ENCODE measurements around the gene RTL9.
"Not testable (repeated sequence)": the region's sequence is repeated elsewhere in the genome, so short reads cannot be mapped to it uniquely, and the experiment has no call there.

Gene RTL9

DNA sequence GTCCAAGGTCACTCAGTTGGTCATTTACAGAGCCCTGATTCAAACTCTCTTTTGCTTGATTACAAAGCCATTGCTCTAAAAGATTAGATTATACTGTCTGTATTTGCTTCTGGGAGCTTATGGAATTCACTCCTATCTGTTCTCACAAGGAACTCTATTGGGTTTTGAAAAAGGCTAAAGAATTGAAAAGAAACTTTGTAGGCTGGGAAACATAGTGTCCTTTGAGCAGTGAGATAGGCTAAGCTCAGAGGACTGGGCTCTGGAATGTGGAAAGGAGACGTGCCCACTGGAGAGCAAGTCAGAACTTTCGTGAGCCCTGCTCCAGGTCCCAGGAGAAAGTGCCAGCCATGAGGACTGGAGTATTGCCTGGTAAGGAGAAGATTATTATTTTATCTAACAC is at the start of gene RTL9:
TSS of gene RTL9 (plus strand) at position 301 of the 400 bp plus-strand sequence. CDS start 91,770 bp downstream, outside the sequence.
- no peak for DNase-seq (ENCODE audit: low read depth)

DNA sequence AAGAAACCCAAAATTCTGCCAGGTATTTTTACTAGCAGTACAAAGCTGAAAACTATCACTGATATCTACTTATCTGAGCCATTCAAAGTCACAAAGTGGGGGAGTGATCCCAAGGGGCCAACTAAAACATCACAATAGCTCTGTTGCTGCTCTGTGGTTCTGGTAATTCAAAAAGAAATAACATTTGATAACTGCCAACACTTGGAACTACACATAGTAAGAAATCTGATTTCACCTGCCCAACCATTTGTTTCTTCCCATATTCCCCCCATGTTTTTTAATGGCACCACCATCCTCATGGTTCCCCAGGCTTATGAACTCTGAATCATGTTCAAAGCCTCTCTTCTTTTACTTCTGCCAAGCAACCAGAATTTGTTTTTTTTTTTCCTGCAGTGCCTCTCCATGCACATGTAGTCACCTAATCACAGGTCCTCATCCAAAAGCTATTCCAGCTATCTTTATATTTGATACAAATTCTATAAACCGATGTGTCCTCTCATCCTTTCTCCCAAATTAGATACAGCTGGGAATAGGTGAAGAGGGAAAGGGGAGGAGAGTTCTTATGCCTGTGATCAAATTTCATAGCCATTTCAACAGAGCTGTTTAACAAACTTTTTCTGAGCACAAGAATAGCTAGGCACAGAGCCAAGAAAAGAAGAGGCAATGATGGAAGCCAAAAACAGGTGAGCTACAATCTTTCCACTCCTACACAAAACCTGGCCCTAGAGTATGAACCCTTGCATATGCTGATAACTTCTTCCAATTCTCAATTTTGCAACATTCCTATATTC is 48.5 kb upstream of the RTL9 start:
- no peak for DNase-seq (ENCODE audit: low read depth)

DNA sequence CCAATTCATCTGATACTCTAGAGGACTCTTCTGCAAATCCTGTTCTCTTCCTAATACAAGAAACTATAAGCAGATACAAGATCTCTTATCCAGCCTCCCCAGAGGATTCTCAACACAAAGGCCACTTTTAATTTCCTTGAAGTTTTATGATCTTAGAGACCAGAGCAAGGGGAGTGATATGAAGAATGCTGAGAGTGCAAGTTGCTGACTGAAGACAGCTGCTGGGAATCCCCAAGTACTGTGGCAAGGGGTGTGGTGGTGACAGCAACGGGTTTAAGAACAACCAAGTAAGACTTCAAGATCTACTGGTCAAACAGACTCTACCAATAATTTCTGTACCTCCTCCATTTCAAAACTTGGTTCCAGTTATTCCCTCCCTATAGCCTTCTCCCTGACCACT is 47.8 kb upstream of the RTL9 start:
- no peak for DNase-seq (ENCODE audit: low read depth)

DNA sequence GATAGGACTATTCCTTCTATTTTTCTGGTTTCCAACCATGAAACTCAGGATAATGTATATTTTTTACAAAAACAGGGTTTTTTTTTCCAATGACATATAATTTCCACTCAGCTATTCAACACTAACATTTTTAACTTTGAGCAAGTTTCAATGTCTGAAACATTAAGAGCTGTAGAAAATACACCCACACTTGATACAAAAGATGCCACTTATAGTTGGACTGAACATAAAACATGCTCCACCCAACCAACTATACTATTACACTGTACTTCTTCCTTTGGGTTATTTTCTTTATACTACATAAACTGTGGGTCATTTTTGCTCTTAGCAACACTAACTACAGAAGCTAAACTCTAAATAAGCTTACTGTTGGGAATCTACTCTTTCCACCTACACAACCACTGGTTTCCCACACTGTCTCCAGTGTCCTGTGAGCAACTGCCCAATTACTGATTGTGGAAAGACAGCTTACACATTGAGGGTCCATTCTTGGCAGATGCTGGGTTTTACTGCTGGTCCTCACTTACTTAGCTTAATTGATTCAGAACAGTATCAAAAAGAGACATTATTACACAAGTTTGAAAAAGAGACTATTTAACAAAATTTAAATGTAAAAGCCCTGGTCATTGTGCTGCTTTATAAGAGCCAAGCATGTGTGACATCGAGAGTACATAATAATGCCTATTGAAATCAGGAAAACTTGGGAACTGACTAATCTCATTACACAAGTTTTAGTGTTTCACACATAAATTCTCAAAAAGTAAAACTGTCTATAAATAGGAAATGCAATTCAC is 47.0 kb upstream of the RTL9 start:
- no peak for DNase-seq (ENCODE audit: low read depth)

DNA sequence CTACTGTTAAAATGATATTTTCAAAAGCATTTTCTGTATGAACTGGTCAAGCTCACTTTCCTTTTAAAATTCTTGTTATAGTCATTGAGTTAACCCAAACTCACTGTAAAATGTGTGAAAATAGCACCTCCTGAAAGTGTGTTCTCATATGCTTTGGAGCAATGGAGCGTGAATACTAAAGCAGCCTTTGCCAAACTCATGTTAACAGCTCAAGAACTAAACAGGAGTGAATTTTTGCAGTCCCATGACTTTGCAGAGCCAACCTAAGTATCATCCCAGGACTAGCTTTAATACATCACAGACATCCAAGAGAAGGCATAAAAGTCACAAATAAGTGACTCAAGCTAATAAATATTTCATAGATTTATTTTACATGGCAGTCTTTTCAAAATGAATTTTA is 43.1 kb upstream of the RTL9 start:
- DNase-seq (ENCODE audit: low read depth) = no peak

DNA sequence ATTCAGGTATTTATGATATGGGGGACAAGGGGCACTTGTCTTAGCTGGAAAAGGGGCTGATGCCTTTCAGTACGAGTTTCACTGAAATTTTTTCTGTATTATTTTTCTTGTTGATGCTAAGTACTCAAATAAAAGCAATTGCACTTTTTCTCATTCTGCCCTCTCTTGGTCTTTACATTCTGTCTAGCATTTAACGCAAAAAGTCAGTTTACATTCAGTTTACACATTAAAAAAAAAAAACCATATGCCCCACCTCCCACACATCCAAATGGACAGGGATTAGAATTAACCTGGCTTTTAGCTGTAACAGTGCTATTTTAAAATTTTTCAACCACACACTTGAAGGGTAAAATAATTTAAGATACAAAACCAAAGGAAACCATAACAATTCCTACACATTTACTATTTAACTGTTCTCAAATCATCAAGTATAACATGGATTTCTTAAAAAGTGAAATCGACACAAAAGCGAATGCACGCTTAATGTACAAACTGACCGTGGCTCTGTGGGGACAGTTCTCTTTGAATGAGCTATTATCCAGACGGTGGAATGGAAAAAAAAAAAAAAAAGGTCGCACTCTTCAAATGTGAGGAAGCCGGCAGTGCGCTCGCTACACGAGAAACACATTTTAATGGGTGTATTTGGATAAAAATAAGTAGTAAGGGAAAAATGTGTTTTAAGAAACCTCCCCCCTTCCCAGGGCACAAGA is 42.1 kb upstream of the RTL9 start:
- DNase-seq (ENCODE audit: low read depth) = no peak

DNA sequence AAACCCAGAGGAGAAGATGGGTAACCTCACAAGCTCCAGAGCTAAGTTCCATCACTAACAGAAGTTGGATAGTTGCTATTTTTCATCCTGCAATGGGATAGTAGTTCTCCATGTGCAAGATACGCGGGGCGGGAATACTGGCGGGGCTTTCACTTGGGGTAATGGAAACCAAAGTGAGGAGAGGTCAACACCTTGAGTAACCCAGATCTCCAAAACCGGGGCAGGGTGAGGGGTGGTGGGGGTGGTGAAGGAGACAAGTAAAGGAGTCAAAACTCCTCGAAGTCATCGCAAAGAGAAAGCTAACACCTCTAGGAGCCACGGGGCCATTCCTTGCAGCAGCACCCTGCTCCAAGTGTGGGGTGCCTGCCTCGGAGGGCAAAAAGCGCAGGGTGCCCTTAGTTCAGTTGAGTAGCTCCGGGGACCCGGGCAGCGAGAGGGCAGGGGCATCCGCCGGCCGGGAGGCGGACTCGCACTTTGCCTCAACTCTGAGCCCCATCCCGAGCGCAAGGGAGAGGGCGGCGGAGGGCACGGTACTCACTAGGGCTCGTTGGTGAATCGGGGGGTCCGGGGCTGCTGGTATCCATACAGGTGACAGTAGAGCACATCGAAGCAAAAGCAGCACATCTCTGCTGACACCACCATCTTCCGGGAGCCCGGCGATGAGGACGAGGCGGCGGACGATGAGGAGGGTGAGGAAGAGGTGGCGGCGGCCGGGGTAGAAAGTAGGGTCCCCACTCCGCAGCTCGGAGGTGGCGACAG is 41.4 kb upstream of the RTL9 start:
- no peak for DNase-seq (ENCODE audit: low read depth)

DNA sequence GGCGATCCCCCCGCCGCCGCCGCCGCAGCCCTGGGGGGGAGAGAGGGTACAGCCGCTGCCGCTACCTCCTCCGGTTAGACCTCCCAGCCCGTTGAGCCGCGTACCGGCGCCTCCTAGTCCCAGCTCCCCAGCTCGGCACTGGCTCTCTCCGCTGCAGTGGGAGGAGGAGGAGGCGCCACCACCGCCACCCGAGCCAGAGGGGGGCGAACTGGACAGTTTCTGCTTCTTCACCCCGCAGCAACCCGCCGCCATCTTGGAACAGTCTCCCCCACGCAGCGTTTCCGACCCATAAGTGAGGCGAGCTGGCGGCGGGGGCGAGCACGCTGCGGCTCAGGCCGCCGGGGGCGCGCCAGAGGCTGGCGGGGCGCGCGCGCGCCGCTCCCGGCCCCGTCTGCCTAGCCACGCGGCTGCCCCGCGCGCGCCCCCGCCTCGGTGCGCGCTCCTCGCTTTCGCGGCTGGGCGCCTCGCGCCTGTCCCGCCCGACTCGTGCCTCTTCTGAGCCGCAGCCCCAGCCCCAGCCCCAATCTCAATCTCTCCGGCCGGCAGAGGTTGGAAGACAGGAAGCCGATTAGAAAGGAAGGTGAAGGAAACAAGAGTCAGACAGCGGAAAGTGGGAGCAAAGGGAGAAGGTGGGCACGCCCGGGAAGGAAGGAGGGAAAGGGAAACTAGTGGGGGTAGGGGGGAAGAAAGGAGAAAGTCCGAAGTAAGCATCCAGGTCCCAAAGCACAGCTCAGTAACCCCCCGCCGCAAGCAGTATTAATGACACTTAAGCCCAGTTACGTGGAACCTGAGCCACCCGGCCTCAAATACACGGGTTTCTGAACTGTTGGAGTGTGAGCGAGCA is 40.6 kb upstream of the RTL9 start, which contains the start of gene AMMECR1:
TSS of gene AMMECR1 (minus strand) at position 266 of the 844 bp plus-strand sequence. CDS start at position 252, 14 bp downstream.
- peak; percentile 59 for DNase-seq (ENCODE audit: low read depth)

DNA sequence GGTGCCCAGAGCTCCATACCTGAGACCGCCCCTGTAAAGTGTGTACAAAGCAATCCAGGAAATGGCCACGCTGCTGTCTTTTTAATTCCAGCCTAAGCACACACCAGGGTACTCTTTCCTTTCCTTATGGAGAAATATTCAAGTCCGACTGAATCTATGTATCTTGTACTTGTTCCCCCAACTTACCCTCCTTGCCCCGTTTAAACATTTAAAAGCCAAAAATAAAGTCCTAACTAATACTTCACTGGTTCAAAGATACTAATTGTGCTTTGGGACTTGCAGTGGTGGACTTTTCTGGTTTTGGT is 40.0 kb upstream of the RTL9 start:
- no peak for DNase-seq (ENCODE audit: low read depth)

DNA sequence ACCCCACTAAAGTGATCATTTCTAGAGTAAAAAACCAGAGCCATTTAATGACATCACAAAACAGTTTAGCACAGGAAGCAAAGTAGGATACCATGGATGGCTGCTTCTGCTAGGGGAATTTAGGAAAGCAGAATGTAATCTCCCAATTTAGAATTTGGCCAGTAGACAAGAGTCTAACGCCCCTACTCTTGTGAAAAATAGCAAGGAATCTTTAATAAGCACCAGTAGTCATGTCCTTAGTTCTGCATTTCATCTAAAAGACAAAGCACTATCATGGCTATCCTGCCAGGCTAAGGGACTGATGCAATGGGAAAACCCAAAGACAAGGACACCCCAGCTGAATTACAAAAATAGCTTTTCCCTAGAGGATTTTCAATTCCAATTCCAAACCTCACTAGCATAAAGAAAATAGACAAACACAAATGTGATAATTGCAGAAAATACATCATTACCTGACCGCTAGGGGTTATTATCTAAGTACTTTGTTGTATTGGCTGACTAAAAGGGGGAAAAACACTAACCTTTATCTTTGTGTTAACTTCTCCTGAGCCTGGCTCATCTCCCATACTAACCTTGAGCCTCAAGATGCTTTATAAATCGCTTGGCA is 38.2 kb upstream of the RTL9 start:
- no peak for DNase-seq (ENCODE audit: low read depth)

DNA sequence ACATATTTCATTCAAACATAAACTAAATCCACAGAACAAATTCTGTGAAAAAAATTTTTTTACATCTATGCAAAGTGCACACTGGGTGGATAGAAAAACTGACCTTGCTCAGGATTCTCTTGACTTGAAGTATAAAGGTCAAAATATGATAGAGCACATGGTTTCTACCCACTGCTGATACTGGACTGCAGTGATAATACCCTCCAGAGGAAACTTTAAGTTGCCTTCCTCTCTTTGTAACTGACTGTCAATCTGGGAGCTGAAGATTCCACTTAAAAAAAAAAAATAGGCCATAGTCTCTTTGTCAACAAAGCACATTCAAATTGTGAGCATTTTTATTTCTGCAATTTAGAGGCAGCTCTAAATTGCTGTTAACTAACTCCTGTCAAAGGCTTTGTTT is 37.6 kb upstream of the RTL9 start:
- DNase-seq (ENCODE audit: low read depth) = no peak

DNA sequence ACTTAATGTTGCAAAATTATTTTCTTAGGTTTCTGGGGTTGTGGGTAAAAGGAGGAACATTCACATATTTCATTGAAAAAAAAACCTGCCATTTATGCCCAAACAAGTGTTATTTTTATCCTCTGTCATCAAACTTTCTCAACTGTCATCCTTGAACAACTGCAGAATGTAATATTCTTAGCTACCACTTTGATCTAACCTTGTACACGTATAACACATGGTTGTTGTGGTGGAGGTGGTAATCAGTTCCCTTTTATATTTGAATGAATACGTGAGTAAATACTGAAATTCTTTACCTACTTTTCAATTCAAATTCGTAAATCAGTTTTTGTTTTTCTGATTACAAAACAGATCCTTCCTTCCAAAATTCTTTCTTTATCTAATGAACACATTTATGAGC is 37.0 kb upstream of the RTL9 start:
- no peak for DNase-seq (ENCODE audit: low read depth)

DNA sequence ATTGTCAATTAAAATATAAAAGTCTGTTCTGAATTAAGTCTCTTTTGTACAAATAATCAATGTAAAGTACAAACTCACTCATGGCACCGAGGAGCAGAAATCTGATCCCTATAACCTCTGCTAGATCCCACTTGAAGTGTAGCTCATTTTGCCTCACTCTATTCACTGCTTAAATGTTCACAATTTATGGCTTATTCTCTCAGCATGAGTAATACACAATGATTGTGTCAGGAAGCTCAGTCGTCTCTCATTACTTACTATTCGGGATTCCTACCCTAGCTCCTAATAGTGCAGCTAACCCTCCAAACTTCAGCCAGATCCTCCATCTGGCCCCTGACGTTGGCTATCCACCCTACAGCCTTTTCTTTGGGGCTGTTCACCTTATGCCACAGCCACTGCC is 36.0 kb upstream of the RTL9 start:
- no peak for DNase-seq (ENCODE audit: low read depth)

DNA sequence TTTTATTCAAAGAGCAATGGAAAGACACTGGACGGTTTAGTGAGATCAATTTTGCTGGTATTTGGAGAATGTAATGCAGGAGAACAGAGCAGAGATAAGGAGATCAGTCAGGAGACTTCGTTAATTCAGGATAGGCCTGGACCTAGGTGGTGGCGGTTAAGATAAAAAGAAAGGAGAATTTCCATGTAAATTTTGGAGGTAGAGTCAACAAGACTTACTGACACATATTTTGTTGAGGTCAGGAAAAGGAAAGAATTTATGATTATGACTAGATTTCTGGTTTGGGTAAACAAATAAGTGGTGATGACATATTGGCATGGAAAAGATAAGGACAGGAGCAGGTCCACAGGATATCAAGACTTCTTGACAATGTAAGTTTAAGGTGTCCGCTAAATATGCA is 31.9 kb upstream of the RTL9 start:
- no peak for DNase-seq (ENCODE audit: low read depth)

DNA sequence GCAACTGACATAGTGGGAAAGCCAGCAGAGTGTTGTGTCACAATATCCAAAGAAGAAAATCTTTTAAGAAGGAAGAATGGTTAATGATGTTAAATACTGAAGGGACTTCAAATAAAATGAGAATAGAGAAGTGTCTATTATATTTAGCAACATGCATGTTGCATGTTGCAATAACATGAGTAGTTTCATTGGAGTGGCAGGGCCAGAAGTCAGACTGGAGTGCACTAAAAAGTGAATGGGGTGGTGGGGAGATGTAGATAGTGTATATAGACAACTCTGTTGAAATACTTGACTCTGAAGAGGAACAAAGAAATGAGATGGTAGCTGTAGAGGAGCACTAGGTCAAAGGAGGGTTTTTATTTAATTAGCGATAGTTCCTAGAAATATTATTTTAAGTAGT is 31.3 kb upstream of the RTL9 start:
- DNase-seq (ENCODE audit: low read depth) = no peak

DNA sequence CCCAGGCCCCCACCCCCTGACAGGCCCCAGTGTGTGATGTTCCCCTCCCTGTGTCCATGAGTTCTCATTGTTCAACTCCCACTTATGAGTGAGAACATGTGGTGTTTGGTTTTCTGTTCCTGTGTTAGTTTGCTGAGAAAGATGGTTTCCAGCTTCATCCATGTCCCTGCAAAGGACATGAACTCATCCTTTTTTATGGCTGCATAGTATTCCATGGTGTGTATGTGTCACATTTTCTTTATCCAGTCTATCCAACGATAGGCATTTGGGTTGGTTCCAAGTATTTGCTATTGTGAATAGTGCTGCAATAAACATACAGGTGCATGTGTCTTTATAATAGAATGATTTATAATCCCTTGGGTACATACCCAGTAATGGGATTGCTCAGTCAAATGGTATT is 30.0 kb upstream of the RTL9 start:
- not testable (repeated sequence) for DNase-seq (ENCODE audit: low read depth)

DNA sequence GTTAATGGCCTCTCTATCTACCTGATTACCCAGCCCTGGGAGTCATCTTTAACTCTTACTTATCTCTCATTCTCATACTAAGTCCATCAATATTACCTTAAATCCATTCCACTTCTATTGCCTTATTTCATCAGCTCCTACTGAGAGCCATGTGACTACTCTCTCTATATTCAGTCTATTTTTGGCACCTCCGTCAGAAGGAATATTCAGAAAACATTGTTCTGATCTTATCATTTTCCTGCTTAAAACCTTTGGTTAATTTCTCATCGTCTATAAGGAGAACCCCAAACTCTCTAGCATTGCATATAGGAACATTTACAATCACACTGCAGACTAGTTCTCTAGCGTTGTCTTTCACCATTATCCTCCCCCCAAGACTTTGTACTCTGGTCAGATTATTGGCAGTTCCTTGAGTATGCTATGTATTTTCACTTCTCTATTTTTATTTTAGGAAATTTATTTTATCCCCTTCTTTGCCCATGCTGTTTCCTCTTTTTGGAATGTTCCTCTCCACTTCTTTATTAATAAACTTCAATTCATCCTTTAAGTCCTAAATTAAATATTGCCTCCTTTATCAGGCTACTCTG is 27.1 kb upstream of the RTL9 start:
- no peak for DNase-seq (ENCODE audit: low read depth)

DNA sequence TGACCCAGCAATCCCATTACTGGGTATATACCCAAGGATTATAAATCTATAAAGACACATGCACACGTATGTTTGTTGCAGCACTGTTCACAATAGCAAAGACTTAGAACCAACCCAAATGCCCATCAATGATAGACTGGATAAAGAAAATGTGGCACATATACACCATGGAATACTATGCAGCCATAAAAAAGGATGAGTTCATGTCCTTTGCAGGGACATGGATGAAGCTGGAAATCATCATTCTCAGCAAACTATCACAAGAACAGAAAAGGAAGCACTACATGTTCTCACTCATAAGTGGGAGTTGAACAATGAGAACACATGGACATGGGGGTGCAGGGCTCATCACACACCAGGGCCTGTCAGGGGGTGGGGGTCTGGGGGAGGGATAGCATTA is 25.2 kb upstream of the RTL9 start:
- DNase-seq (ENCODE audit: low read depth) = not testable (repeated sequence)

DNA sequence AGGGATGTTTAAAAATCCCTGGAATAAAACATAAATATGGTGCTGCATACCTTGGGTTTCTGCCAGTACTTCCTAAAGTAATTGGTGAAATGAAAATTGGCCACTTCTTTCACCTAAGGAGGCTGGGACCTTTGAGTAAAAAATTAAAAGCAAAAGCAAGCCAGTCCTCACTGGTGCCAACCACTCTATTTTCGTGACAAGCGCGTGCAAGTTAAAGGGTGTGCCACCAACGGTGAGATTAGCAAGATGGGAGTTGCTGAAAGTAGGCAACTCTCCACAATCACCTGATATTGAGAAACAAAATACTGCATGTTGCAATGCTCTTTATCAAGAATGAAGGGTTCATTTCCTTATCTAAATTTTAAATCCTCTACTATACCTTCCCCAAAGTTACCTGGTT is 19.7 kb upstream of the RTL9 start:
- DNase-seq (ENCODE audit: low read depth) = no peak
